GM18505 (cell line): ENCODE data around the gene UBXN10.

ENCODE experiments used
- ATAC-seq: cut with Tn5 transposase; IDR thresholded peaks from one replicate; pipeline ENCODE4 v1.9.1; 2021; ENCODE audit not compliant: unreplicated experiment
- POLR2A ChIP-seq: IDR thresholded peaks from 4 replicates; pipeline ENCODE4 v1.6.1; 2011; ENCODE audit warnings: borderline replicate concordance; ENCODE audit not compliant: insufficient read depth, insufficient read length; ENCODE audit errors: extremely low read depth

Gene UBXN10

DNA sequence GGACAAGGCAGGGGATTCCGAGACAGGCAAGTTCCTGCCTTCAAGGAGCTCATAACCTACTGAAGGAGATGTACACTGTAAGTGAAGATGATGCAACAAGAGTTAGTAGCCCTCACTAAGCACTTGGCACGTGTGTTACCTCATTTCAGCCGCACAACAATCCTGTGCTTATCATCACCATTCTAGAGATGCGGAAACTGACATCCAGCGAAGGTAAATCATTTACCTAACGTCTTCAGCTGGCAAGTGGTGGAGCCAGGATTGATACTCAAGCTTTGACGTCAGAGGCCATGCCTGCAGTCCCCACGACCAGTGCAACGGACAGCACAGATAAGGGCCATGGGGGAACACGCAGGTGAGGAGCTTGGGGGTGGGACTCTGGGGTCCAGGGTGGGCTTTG, 2.9 kb upstream of the UBXN10 start:
- no peak for TF ChIP-seq POLR2A
- ATAC-seq = no peak

DNA sequence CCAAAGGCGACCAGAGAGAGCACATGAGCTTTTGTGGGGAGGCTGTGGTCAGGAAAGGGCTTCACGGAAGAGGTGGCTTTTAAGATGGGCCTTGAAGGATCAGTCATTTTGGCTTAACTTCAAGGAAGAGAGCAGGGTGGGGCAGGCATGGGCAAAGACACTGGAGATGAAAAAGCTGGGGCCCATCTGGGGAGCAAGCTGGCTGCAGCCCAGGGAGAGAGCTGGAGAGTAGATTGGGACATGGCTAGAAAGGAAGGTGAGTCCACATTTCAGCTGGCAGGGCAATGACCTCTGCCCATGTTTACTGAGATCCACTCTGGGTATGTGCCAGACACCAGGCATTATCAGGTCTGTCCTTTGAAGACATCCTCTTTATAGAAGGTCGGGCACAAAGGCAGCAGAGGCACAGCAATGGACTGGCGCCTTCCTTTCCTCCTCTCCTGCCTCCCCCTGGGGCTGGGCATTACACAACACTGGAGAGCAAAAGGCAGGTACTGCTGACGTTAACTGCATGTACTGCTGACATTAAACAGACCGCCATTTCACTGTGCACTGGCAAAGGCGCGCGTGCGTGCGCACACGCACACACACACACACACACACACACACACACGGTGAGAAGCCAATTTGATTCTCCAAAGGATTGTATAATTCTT, 2.2 kb upstream of the UBXN10 start:
- ATAC-seq = no peak
- TF ChIP-seq POLR2A = no peak

DNA sequence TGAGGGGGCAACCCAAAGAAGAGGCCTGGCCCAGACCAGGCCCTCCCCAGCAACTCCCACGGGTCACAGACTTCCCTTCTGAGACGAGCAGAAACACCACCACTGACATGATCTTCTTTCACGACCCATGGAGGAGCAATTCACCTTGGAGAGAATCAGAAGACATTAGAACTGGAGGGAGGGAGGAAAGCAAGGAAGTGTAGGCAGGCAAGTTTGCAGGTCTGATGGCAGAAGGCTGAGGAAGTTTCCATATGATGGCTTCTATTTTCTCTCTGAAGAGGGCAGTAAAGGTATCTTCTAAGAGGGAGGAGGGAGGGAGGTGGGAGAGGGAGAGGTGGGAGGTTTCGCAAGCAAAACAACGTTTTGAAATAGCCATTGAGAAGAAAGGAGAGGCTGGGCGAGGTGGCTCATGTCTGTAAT, 1.4 kb upstream of the UBXN10 start:
- no peak for TF ChIP-seq POLR2A
- no peak for ATAC-seq

DNA sequence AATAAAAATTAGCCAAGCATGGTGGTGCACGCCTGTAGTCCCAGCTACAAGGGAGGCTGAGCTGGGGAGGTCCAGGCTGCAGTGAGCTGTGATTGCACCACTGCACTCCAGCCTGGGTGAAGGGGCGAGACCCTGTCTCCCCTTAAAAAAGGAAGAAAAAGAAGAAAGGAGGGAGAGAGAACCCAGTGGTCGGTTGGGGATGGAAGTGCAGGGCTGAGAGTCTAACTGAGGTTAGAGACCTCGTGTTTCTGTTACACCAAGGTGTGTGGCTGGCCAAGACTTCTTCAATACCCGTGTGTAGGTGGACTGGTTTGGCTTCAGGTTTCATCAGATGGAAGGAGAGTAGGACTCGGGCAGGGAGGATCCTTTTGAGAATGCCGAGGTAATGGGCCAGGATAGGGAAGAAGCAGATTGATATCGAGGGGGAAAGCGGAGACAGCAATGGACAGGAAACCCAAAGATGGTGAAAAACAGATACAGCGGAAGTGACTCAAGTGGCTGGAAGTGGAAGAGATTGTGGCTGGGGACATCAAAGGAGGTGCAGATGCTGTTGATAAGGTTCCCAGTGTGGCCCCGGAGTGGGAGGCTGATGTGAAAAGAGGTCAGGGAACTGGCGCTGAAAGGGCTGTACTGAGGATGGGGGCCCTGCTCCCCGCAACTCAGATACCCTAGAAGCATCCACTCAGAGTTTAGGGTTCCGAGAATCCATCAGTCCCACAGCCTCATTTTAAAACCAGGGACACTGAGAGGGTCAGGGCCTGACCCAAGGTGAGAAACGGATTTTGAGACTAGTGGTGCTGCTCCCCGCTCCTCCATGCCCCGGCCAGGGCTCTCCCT, 681 bp upstream of the UBXN10 start:
- no peak for ATAC-seq
- TF ChIP-seq POLR2A = no peak

DNA sequence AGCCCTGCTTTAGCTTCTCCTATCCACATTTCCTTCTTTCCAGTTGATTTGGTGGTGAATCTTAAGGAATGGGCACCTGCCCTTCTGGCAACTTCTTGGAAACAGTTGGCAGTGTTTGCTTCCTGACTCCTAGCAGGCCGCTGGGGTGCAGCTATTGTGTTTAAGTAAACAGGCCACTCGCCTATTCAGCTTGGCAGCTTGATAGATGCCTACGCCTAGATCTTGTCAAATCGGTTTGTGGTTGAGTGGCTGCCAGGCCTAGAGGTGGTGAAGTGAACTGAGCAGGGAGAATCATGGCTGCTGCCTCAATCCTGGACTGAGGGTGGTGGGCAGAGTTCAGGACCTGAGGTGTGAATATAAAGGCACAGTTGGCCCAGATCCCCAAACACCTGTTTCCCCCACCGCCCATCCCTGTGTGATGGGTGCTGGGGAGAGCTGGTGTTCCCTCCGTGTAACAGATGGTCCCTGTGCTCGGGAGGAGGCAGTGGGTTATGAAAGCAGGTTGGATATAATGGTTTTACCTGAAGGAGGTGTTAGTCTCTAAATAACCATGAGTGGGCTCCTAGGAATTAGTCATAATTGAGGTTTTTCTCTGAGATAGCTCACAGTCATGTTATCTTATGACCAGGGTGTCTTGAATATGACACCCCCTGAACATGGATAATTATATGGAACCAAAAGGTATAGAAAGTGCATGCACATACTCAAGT, 1.4 kb downstream of the UBXN10 start:
- ATAC-seq = no peak

DNA sequence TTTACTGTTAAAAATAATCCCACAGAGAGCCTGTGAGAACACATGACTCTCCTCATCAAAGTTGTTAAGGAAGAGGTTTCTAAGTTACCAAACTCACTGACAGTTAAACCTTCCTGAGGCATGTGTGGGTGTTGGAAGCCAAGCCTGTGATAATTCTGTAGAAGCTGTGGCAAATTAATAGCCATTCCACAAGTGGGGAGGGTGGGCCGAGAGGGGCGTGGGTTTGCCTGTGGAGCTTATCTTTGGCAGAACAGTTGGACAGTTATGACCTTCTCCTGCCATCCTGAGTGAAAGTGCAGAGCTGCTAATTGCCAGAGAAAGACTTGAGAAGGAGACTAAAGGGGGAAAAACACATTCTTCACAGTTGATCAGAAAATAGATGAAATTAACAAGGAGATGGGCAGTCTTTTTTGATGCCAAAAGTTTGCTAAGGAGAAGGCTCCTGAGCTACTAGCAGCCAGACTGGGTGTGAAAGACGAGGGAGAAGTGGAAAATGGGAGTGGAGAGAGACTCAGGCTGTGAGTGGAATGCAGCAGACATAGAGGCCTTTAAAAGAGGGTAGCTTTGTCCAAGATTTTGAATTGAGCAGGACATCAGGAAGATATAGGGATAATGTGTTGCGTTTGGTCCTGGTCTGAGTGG, 2.0 kb downstream of the UBXN10 start:
- no peak for TF ChIP-seq POLR2A
- ATAC-seq = no peak

More for the DNA sequence above, 1.4 kb downstream of the UBXN10 start:
- no peak for TF ChIP-seq POLR2A

DNA sequence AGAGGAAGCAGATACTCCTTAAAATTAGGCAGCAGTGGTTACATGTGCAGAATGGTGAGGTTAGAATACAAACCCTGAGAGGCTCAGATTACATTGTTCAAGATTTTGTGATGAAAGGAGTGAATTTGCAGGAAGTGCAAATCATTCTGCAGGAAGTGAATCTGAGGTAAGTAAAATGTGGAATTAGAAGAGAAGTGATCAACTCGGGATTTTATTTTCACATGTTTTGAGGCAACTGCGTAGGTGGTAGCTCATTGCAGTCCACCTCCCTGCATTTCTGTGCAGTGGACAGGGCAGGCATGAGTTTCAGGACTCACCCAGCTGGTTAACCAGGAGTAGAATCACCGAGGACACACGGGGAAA, 2.5 kb downstream of the UBXN10 start:
- ATAC-seq = no peak
- TF ChIP-seq POLR2A = no peak

DNA sequence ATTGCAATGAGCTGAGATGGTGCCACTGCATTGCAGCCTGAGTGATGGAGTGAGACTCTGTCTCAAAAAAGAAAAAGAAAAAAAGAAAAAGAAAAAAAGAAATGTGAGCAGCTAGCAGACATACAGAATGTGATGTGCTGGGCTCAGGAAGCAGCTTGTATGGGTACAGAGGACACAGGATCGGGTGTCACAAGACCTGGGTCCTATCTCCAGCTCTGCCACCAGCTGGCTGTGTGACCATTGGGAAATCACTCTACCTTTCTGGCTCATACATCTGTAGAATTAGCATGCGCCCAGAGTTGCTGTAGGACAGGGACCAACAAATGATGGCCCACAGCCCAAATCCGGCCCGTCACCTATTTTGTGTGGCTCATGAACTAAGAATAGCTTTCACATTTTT, 3.8 kb downstream of the UBXN10 start:
- ATAC-seq = no peak
- TF ChIP-seq POLR2A = no peak

DNA sequence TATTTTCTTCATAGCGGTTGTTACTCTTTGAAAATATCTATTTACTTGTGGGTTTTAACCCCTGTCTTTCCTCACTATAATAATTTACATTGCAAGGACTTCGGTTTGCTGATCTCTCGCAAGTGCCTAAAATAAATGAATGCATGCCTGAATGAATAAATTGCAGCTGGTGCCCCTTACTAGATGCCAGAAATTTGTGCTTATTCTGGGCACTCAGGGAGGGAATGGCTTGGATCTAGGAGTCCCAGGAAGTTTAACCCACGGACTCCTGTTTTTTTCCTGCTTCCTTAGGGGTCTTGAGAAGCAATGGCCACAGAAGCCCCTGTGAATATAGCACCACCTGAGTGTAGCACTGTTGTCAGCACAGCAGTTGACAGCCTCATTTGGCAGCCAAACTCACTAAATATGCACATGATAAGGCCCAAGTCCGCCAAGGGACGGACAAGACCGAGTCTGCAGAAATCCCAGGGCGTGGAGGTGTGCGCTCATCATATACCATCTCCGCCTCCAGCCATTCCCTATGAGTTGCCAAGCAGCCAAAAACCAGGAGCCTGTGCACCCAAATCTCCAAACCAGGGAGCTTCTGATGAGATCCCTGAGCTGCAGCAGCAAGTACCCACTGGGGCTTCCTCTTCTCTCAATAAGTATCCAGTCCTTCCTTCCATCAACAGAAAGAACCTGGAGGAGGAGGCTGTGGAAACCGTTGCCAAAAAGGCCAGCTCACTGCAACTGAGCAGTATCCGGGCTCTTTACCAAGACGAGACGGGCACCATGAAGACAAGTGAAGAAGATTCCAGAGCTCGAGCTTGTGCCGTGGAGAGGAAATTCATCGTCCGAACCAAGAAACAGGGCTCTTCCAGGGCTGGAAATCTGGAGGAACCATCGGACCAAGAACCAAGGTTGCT, 4.6 kb downstream of the UBXN10 start:
- ATAC-seq = no peak
- TF ChIP-seq POLR2A = no peak

DNA sequence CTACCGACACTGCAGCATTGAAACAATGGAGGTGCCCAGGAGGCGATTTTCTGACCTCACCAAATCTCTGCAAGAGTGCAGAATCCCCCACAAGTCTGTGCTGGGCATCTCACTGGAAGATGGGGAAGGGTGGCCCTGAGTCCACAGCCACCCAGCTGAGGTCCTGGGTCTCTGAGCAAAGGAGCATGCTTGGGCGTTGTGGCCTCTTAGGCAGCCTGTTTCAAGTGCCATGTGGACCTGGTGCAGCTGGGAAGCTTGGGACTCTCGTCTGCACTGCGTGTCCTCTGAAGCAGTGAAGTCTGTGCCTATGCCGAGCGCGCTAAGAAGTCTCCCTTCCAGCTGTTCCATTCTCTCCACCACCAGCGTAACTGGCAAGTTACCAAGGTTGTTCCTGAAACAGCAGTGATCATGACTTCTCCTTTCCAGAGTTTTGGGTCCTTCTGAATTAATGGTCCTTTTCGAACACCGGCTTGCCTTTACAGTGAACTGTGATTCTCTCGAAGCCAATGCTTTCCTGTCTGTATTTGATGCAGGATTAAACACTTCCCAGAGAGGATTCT, 5.5 kb downstream of the UBXN10 start:
- no peak for ATAC-seq
- TF ChIP-seq POLR2A = no peak

DNA sequence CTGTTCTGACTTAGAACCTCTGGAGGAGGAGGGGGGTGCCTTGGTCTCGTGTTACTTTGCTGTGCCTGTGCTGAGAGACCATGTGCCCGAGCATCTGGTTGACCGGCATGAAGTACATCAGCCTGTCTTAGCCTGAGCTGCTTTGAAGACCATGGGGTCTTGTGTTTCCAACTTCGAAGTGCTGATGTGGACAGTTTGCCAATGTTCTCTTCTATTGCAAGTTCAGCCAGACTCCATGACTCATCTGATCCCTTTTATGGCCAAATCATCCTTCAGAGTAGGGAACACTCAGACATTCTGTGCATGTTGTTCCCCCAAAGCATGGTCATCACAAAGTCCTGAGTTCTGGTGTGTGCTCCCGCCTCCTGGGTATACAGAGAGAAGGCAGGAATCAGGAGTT, 6.5 kb downstream of the UBXN10 start:
- ATAC-seq = no peak
- no peak for TF ChIP-seq POLR2A

DNA sequence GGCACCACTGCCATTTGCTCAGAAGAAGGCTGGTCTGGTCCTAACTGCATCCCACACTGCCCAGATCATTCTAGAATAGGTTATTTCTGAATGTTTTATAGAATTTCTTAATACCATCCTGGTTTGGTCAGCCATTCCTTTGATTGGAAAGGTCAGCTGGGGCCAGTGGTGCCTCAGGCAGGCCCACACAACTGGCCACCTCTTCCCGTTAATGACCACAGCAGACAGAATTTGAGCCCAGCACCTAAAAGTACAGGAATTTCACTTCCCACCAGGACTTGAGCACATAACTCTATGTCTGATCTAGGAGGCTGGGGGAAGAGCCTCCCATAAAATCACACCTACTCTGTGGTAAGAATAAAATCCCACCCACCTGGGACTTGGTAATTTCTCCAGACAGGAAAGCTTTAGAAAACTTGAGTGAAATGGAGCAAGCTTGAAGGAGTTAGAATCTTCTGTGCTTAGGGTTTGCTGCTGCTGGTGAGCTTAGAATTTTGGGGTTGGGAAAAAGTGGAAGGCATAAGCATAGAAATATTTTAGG, 7.0 kb downstream of the UBXN10 start:
- no peak for ATAC-seq

More for the DNA sequence above, 7.0 kb downstream of the UBXN10 start:
- no peak for TF ChIP-seq POLR2A
